ENCODE measurements around the gene RAB11A.

Gene RAB11A

GRCh38 chr15:65937476-65937875 lies 68.2 kb downstream of the RAB11A start:
- peak in 33 of 56 donors; percentile 2 to 92 (median 24) for DNase-seq

DNA sequence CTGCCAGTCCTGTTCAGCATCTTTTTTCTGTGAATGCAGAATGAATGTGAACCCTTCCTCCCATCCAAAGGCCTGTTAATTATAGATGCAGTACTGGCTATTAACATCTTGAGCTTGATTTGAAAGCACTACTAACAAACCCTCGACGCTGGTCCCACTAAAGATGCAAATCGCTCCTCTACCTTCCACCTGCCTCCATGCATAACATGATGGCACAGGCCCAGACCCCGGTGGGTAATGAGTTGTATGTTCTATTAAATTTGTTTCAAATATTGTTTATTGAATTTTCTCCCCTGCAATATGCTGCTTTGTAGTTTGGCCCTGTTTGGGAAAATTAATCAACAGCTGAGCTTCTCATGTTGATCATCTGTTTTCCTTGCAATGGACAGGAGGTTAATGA lies 69.3 kb downstream of the RAB11A start:
- no peak for DNase-seq

- no peak for DNase-seq
Observed at GRCh38 chr15:65939901-65940617, 70.8 kb downstream of the RAB11A start.

DNA sequence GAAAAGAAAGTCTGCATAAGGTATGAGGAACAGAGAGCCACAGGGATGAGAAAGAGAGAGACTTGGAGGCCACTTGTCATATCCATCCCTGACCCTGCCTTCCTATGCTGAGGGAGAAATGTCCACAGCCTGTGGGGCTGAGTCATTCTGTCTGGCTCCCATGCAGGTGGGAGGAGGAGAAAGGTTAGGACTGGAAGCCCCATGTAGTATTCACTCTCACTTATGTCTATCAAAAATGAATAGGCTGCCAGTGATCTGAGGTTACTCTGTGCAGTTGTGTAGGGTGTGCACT lies 71.3 kb downstream of the RAB11A start:
- no peak for DNase-seq
